IPS-20b (cell line): ENCODE data around the gene CLIP2.
"Not testable (repeated sequence)": the region's sequence is repeated elsewhere in the genome, so short reads cannot be mapped to it uniquely, and the experiment has no call there.

Experiments used
- H3K27ac ChIP-seq: one replicate; pipeline ENCODE4 v1.5.1; 2013; ENCODE audit warnings: low read length
- H3K27me3 ChIP-seq: 2 replicates; pipeline ENCODE4 v1.6.1; 2013; ENCODE audit warnings: mild to moderate bottlenecking, low read length, inconsistent platforms; ENCODE audit not compliant: insufficient read depth
- H3K36me3 ChIP-seq: 2 replicates; pipeline ENCODE4 v1.6.1; 2013; ENCODE audit warnings: low read depth, mild to moderate bottlenecking, inconsistent platforms, low read length, moderate library complexity; ENCODE audit not compliant: insufficient read depth
- H3K4me1 ChIP-seq: 2 replicates; pipeline ENCODE4 v1.6.1; 2013; ENCODE audit warnings: mild to moderate bottlenecking, control low read depth, inconsistent platforms, low read length, moderate library complexity; ENCODE audit not compliant: insufficient read depth
- H3K4me3 ChIP-seq: 2 replicates; pipeline ENCODE4 v1.5.1; 2013; ENCODE audit warnings: mild to moderate bottlenecking, low read length, inconsistent platforms
- H3K9ac ChIP-seq: 2 replicates; pipeline ENCODE4 v1.6.1; 2013; ENCODE audit warnings: low read depth, mild to moderate bottlenecking, inconsistent platforms, low read length, moderate library complexity
- H3K9me3 ChIP-seq: 2 replicates; pipeline ENCODE4 v1.6.1; 2013; ENCODE audit warnings: mild to moderate bottlenecking, low read depth, low read length, inconsistent platforms; ENCODE audit not compliant: insufficient read depth

Gene CLIP2

DNA sequence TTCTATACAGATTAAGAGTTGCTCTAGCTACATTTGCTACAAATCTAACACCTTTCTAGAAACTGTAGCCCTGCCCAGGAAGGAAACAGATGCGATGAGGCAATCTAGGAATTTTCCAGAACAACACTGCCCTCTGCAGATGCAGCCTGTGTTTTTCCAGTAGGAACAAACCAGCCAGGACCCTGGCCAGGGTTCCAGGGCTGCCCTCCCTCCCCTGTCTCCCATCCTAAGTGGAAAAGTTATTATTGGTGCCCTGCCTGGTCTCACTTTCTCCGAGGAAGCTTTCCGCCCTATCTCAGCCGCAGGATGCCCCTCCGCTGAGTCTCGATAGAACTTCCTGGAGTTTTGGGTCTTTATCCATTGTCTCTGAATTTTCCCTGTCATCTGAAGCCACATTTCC lies 104.5 kb downstream of the CLIP2 start:
- not testable (repeated sequence) for H3K9ac ChIP-seq, H3K9me3 ChIP-seq

DNA sequence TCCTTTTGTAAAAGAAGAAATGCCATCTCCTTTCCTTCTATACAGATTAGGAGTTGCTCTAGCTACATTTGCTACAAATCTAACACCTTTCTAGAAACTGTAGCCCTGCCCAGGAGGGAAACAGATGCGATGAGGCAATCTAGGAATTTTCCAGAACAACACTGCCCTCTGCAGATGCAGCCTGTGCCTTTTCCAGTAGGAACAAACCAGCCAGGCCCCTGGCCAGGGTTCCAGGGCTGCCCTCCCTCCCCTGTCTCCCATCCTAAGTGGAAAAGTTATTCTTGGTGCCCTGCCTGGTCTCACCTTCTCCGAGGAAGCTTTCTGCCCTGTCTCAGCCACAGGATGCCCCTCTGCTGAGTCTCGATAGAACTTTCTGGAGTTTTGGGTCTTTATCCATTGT lies 105.4 kb downstream of the CLIP2 start:
- H3K27me3 ChIP-seq, H3K9ac ChIP-seq, H3K4me3 ChIP-seq, H3K27ac ChIP-seq, H3K9me3 ChIP-seq, H3K4me1 ChIP-seq: not testable (repeated sequence)
- peaks cover 21% of the 10 kb centered on the region for H3K36me3 ChIP-seq

More for the DNA sequence above, 104.5 kb downstream of the CLIP2 start:
- H3K27me3 ChIP-seq, H3K27ac ChIP-seq, H3K4me3 ChIP-seq, H3K4me1 ChIP-seq: not testable (repeated sequence)
- peaks cover 21% of the 10 kb centered on the region for H3K36me3 ChIP-seq

DNA sequence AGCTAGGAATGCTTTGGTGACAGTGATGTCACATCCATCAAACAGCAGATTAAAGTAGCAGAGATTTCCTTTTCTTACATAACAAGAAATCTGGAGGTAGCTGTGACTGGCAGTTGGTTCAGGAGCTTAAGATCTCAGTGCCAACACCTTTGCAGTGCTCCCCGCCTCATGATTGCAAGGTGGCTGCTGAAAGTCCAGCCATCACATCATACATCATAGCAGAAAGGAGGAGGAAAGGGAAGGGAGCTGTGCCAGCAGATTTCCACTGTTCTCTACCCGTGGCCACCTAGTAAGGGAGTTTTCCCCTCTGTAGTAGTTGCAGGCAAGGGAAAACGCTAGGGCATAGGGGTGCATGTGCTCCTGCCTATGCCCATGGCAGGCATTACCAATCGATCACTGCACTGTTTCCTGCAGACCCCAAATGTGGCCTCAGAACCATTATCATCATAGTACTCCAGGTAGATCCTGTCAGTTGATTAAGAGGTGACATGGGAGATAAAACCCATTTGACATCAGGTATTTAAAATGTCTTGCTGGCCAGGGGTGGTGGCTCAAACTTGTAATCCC lies 106.6 kb downstream of the CLIP2 start:
- Histone ChIP-seq H3K36me3 (peaks cover 27% of the 10 kb centered on the region), H3K4me1 (no peaks in the 10 kb centered on the region; the same call in 1 of the 2 replicates), H3K4me3 (no peak overlapping the region), H3K27ac (no peak overlapping the region), H3K9me3 (no peaks in the 10 kb centered on the region), H3K9ac (no peak overlapping the region), H3K27me3 (no peaks in the 10 kb centered on the region)

DNA sequence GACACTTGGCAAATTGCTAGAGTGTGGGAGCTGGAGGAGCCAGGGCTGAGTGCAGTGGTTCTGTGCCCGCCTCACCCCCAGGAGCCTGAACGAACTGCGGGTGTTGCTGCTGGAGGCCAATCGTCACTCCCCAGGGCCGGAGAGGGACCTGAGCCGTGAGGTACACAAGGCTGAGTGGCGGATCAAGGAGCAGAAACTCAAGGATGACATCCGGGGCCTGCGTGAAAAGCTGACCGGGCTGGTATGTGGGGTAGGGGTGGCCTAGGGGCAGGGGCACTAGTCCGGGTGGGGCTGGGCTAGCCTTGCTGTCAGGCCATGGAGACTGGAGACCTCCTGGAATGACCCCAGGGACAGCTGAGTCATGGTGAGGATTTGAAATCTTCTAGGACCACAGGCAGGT lies 107.8 kb downstream of the CLIP2 start:
- Histone ChIP-seq H3K9me3 (no peaks in the 10 kb centered on the region), H3K27me3 (no peaks in the 10 kb centered on the region), H3K4me1 (no peaks in the 10 kb centered on the region; the same call in 1 of the 2 replicates), H3K27ac (no peak overlapping the region), H3K9ac (no peak overlapping the region), H3K36me3 (peaks cover 27% of the 10 kb centered on the region; the same call in 1 of the 2 replicates), H3K4me3 (no peak overlapping the region)

DNA sequence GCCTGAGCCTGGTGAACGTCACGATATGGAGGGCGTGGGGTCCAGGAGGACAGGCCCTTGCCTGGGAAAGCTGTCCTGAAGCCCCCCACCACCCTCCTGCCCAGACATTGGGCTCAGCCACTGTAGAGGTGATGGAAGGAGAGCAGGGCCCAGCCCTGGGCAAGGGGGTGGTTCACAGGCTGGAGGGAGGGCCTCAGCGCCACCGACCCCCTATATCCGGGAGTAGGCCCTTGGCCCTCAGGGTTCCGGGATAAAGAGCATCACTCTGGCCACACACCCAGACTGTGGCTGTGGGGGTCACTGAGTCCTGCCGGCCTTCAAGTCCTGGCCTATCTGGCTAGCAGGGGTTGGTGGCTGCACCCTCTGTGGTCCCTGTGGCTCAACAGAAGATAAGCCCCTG lies 109.2 kb downstream of the CLIP2 start:
- no peak overlapping the region for H3K9ac ChIP-seq
- no peaks in the 10 kb centered on the region; the same call in 1 of the 2 replicates for H3K4me1 ChIP-seq
- no peaks in the 10 kb centered on the region for H3K27me3 ChIP-seq
- H3K27ac ChIP-seq: no peak overlapping the region
- H3K9me3 ChIP-seq: no peaks in the 10 kb centered on the region
- H3K4me3 ChIP-seq: no peak overlapping the region
- H3K36me3 ChIP-seq: peaks cover 32% of the 10 kb centered on the region

DNA sequence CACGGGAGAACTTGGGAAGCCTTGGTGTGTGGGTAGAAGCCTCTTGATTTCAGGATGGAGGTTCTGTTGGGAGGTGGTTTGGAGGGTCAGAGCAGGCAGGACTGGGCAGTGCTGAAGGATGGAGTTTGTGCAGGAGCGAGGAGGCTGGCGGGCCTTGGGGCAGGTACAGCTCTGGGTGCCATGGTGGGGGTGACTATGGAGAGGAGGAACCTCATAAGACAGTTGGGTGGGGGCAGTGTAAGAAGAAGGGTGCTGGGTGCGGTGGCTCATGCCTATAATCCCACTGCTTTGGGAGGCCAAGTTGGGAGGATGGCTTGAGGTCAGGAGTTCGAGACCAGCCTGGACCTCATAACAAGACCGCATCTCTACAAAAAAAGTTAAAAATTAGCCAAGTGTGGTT lies 109.8 kb downstream of the CLIP2 start:
- Histone ChIP-seq H3K4me1 (no peaks in the 10 kb centered on the region), H3K9me3 (no peaks in the 10 kb centered on the region), H3K36me3 (peaks cover 36% of the 10 kb centered on the region), H3K4me3 (no peak overlapping the region), H3K27me3 (no peaks in the 10 kb centered on the region), H3K9ac (no peak overlapping the region), H3K27ac (no peak overlapping the region)

DNA sequence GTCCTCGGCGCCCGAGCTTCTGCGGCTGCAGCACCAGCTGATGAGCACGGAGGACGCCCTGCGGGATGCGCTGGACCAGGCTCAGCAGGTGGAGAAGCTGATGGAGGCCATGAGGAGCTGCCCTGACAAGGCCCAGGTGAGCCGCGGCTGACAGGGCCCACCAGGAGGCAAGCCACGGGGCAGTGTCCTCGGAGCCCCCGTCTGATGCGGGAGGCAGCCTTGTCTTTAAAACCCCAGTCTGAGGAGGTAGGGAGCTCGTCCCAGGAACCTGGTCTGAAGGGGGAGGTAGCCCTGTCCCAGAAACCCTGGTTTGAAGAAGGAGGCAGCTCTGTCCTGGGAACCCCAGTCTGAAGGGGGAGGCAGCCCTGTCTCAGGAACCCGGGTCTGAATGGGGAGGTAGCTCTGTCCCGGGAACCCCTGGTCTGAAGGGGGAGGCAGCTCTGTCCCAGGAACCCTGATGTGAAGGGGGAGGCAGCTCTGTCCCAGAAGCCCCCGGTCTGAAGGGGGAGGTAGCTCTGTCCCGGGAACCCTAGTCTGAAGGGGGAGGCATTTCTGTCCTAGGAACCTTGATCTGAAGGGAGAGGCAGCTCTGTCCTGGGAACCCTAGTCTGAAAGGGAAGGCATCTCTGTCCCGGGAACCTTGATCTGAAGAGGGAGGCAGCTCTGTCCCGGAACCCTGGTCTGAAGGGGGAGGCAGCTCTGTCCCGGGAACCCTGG lies 111.4 kb downstream of the CLIP2 start:
- no peak overlapping the region for H3K4me3 ChIP-seq

DNA sequence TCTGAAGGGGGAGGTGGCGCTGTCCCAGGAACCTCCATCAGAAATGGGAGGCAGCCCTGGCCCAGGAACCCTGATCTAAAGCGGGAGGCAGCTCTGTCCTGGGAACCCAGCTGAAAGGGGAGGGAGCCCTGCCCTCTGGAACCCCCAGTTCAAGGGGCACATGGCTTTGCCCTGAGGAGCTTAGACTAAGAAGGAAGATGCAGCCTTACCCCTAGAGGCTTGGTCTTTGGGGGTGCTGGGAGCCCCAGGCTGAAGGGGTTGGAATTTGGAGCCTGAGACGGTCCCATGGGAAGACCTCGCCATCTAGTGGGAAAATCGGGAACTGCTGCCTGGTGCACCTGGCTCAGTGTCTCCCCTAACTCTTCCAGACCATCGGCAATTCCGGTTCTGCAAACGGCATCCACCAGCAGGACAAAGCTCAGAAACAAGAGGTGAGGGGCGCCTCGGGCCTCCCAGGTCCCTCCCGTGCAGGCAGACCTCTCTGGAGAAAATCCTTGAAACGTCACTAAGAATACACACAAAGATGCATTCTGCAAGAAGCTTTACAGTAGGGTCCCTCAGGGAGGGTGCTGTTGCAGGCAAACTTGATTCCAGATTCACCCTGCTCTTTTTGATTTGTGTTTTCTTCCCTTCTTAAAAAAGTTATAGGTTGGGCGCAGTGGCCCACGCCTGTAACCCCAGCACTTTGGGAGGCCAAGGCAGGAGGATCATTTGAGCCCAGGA lies 112.1 kb downstream of the CLIP2 start:
- H3K27ac ChIP-seq: no peak overlapping the region
- no peaks in the 10 kb centered on the region for H3K27me3 ChIP-seq
- no peak overlapping the region for H3K4me3 ChIP-seq
- H3K9ac ChIP-seq: no peak overlapping the region
- no peaks in the 10 kb centered on the region for H3K4me1 ChIP-seq
- H3K9me3 ChIP-seq: no peaks in the 10 kb centered on the region
- peaks cover 37% of the 10 kb centered on the region for H3K36me3 ChIP-seq

More for the DNA sequence above, 111.4 kb downstream of the CLIP2 start:
- Histone ChIP-seq H3K9ac (no peak overlapping the region), H3K27ac (no peak overlapping the region), H3K36me3 (peaks cover 43% of the 10 kb centered on the region), H3K9me3 (no peaks in the 10 kb centered on the region), H3K4me1 (no peaks in the 10 kb centered on the region), H3K27me3 (no peaks in the 10 kb centered on the region)

DNA sequence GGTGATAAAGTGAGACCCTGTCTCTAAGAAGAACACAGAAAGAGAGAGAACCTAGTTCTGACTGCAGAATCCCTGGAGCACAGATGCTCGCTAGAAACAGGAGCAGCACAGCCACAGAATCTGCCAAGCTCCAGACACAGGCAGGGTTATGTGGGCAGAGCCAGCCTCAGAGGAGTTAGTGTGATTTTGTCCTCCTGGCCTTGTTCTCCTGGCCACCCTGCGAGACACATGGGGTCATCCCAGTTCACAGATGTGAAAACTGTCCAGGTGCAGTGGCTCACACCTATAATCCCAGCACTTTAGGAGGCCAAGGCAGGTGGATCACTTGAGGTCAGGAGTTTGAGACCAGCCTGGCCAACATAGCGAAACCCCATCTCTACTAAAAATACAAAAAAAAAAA lies 113.5 kb downstream of the CLIP2 start:
- H3K4me3 ChIP-seq, H3K27ac ChIP-seq, H3K4me1 ChIP-seq, H3K9me3 ChIP-seq, H3K27me3 ChIP-seq, H3K9ac ChIP-seq: not testable (repeated sequence)
- peaks cover 27% of the 10 kb centered on the region for H3K36me3 ChIP-seq

DNA sequence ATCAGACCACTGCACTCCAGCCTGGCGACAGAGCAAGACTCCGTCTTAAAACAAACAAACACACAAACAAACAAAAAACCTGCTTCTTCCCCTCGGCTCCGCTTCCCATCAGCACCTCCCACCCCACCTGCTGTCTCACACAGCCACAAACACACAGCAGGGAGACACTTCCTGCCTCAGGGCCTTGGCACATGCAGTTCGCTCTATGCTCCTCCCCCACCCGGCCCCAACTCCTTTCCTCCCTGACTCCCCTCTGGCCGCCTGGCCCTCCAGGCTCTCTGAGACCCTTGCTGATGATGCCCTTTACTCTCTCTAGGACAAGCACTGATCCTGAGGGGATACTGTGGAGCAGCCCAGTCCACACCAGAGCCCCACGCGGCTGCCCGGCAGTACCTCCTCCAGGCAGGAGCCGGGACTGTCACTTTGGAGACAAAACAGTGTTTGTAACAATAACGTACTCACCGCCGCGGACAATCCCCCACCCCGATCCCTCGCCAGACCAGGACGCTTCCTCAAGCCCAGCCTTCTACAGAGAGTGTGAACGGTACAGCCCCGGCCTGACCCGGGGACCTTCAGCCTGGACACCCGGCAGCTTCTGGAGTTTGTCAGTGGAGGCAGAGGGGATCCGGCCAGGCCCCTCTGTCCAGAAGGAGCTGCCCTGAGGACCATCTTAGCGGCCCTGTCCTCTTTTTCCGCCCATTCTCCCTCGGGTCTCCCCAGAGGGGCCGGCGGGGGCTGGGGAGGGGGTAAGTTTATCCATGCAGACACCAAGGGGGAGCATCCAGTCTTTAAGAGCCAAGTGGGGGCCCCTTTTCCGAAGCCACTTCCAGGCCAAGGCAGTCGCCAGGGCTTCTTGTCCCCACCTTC lies 114.5 kb downstream of the CLIP2 start:
- H3K27me3 ChIP-seq: no peaks in the 10 kb centered on the region
- no peak overlapping the region for H3K27ac ChIP-seq
- H3K9me3 ChIP-seq: no peaks in the 10 kb centered on the region
- no peak overlapping the region for H3K9ac ChIP-seq
- peaks cover 27% of the 10 kb centered on the region for H3K36me3 ChIP-seq
- H3K4me3 ChIP-seq: no peak overlapping the region
- no peaks in the 10 kb centered on the region for H3K4me1 ChIP-seq

DNA sequence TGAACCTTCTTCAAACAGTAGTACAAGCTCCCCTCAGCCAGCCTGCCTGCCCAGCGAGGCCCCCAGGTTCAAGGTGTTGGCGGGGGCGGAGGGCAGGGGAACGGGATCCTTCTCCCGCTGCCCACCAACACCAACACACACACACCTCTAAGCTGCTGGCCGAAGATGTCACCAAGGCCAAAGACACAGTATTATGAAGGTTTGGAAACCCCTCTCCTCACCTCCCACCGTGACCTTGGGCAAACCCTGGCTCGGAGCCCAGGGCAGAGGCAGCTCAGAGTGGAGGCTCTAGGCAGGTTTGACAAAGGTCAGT lies 115.1 kb downstream of the CLIP2 start:
- H3K9ac ChIP-seq: no peak overlapping the region
- H3K27ac ChIP-seq: no peak overlapping the region
- H3K4me1 ChIP-seq: no peaks in the 10 kb centered on the region
- no peaks in the 10 kb centered on the region for H3K9me3 ChIP-seq
- no peak overlapping the region for H3K4me3 ChIP-seq
- no peaks in the 10 kb centered on the region for H3K27me3 ChIP-seq
- peaks cover 27% of the 10 kb centered on the region for H3K36me3 ChIP-seq
